HepG2 (cell line): ENCODE results near the gene ZNF23. TPM values are rescaled to one million over a fixed set of nuclear protein-coding genes. Genes with fewer than 3 reads are reported as not detected.

Experiments used
- CHD4 ChIP-seq: fragments of 200-600 bp; sonication (generic); IDR thresholded peaks from 2 replicates; pipeline ENCODE4 v1.7.0; 2017; ENCODE audit warnings: mild to moderate bottlenecking, low read length, borderline replicate concordance
- CSRNP1 ChIP-seq: sonication (generic); formaldehyde crosslinking; IDR thresholded peaks from 2 replicates; pipeline ENCODE4 v1.8.1; 2023; ENCODE audit warnings: mild to moderate bottlenecking, missing genetic modification reagents
- HNF4A ChIP-seq: sonication (generic); formaldehyde crosslinking; IDR thresholded peaks from 2 replicates; pipeline ENCODE4 v1.4.0; 2020; ENCODE audit warnings: missing genetic modification reagents
- HOXA5 ChIP-seq: sonication (generic); formaldehyde crosslinking; IDR thresholded peaks from 2 replicates; pipeline ENCODE4 v1.4.0; 2020; ENCODE audit warnings: missing genetic modification reagents
- KLF12 ChIP-seq: sonication (generic); formaldehyde crosslinking; IDR thresholded peaks from 2 replicates; pipeline ENCODE4 v1.4.0; 2020; ENCODE audit warnings: missing genetic modification reagents, borderline replicate concordance
- MBD4 ChIP-seq: IDR thresholded peaks from 2 replicates; pipeline ENCODE4 v1.6.1; 2012; ENCODE audit warnings: low read length, inconsistent platforms, borderline replicate concordance
- MLLT10 ChIP-seq: sonication (generic); formaldehyde crosslinking; IDR thresholded peaks from 2 replicates; pipeline ENCODE4 v1.4.0; 2020; ENCODE audit warnings: missing genetic modification reagents
- MZF1 ChIP-seq: sonication (generic); formaldehyde crosslinking; IDR thresholded peaks from 2 replicates; pipeline ENCODE4 v1.8.1; 2023; ENCODE audit warnings: mild to moderate bottlenecking, missing genetic modification reagents, borderline replicate concordance
- PAF1 ChIP-seq: IDR thresholded peaks from 2 replicates; pipeline ENCODE4 v1.6.1; 2016; ENCODE audit warnings: missing genetic modification reagents, missing compliant biosample characterization
- ZNF207 ChIP-seq: fragments of 450-650 bp; IDR thresholded peaks from 2 replicates; pipeline ENCODE4 v1.6.1; 2016; ENCODE audit warnings: antibody characterized with exemption, borderline replicate concordance
- polyA plus RNA-seq, 8 experiments: library from polyadenylated mRNA; depleted of rRNA in 3 of 8; stranded (reverse) in 7 of 8; unstranded in 1 of 8; fragments of >200 nt; fragmentation: Illumina TruSeq in 4 of 8; extraction: Trizol in 4 of 8; gene quantifications; 2 replicates each; pipeline versions ENCODE4 v1.2.1 to v1.2.3, GENCODE V29; 2011 to 2016; ENCODE audit warnings: low read depth in 4 of 8, missing spikeins in 1 of 8, mixed read lengths in 1 of 8; ENCODE audit not compliant: insufficient read depth in 1 of 8
- total RNA-seq, 5 experiments: library from RNA; depleted of rRNA; stranded (reverse); fragments of >200 nt; fragmentation: Illumina TruSeq; extraction: Trizol; gene quantifications; 2 replicates each; pipeline ENCODE4 v1.2.3, GENCODE V29; 2016; ENCODE audit warnings: low read depth in 1 of 5
- TF ChIP-seq, protein P1 (sequence below): sonication (generic); formaldehyde crosslinking; IDR thresholded peaks from 2 replicates; pipeline ENCODE4 v1.5.1; 2020; ENCODE audit warnings: mild to moderate bottlenecking, missing genetic modification reagents, borderline replicate concordance
- TF ChIP-seq, protein P2 (sequence below): sonication (generic); formaldehyde crosslinking; IDR thresholded peaks from 2 replicates; pipeline ENCODE4 v1.5.1; 2020; ENCODE audit warnings: mild to moderate bottlenecking, missing genetic modification reagents
- TF ChIP-seq, protein P3 (sequence below): sonication (generic); formaldehyde crosslinking; IDR thresholded peaks from 2 replicates; pipeline ENCODE4 v1.5.1; 2020; ENCODE audit warnings: missing genetic modification reagents, mild to moderate bottlenecking, borderline replicate concordance
- TF ChIP-seq, protein P4 (sequence below): IDR thresholded peaks from 2 replicates; pipeline ENCODE4 v1.6.1; 2012; ENCODE audit warnings: low read length, improper control_type of control experiment

ZNF23 gene
- total and polyA plus RNA-seq, 2 of the 13 experiments (the other 11 are each of a cell fraction or from before 2014, with no cell fraction given) = 8.6 to 12.2 TPM

DNA sequence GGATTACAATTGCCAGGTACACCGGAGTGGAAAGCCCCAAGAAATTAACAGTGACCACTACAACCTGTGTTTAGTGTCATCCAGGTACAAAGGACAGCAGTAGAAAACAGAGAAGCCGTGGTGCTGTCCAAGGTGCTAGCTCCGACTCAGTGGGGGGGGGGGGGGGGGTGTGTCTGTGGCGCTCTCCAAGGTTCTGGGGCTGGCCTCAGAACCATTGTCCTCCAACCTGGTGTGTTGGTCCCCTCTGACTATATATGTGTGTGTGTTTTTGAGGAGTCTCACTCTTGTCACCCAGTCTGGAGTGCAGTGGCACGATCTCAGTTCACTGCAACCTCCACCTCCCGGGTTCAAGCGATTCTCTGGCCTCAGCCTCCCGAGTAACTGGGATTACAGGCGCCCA is 5.8 kb upstream of the ZNF23 start (continued):
- TF ChIP-seq, protein P1, sequence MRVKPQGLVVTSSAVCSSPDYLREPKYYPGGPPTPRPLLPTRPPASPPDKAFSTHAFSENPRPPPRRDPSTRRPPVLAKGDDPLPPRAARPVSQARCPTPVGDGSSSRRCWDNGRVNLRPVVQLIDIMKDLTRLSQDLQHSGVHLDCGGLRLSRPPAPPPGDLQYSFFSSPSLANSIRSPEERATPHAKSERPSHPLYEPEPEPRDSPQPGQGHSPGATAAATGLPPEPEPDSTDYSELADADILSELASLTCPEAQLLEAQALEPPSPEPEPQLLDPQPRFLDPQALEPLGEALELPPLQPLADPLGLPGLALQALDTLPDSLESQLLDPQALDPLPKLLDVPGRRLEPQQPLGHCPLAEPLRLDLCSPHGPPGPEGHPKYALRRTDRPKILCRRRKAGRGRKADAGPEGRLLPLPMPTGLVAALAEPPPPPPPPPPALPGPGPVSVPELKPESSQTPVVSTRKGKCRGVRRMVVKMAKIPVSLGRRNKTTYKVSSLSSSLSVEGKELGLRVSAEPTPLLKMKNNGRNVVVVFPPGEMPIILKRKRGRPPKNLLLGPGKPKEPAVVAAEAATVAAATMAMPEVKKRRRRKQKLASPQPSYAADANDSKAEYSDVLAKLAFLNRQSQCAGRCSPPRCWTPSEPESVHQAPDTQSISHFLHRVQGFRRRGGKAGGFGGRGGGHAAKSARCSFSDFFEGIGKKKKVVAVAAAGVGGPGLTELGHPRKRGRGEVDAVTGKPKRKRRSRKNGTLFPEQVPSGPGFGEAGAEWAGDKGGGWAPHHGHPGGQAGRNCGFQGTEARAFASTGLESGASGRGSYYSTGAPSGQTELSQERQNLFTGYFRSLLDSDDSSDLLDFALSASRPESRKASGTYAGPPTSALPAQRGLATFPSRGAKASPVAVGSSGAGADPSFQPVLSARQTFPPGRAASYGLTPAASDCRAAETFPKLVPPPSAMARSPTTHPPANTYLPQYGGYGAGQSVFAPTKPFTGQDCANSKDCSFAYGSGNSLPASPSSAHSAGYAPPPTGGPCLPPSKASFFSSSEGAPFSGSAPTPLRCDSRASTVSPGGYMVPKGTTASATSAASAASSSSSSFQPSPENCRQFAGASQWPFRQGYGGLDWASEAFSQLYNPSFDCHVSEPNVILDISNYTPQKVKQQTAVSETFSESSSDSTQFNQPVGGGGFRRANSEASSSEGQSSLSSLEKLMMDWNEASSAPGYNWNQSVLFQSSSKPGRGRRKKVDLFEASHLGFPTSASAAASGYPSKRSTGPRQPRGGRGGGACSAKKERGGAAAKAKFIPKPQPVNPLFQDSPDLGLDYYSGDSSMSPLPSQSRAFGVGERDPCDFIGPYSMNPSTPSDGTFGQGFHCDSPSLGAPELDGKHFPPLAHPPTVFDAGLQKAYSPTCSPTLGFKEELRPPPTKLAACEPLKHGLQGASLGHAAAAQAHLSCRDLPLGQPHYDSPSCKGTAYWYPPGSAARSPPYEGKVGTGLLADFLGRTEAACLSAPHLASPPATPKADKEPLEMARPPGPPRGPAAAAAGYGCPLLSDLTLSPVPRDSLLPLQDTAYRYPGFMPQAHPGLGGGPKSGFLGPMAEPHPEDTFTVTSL (CRISPR knock-in tag) = peak; percentile 41; the same call in 1 of the 2 replicates
- TF ChIP-seq PAF1 (CRISPR knock-in tag) (no peak), MBD4 (no peak), HNF4A (CRISPR knock-in tag) (no peak), ZNF207 (no peak), KLF12 (CRISPR knock-in tag) (peak; percentile 89; the same call in 1 of the 2 replicates), MZF1 (CRISPR knock-in tag) (no peak), CHD4 (no peak), HOXA5 (CRISPR knock-in tag) (peak; percentile 99), MLLT10 (CRISPR knock-in tag) (no peak), CSRNP1 (CRISPR knock-in tag) (peak; percentile 57; the same call in 1 of the 2 replicates)
- TF ChIP-seq, protein P2, sequence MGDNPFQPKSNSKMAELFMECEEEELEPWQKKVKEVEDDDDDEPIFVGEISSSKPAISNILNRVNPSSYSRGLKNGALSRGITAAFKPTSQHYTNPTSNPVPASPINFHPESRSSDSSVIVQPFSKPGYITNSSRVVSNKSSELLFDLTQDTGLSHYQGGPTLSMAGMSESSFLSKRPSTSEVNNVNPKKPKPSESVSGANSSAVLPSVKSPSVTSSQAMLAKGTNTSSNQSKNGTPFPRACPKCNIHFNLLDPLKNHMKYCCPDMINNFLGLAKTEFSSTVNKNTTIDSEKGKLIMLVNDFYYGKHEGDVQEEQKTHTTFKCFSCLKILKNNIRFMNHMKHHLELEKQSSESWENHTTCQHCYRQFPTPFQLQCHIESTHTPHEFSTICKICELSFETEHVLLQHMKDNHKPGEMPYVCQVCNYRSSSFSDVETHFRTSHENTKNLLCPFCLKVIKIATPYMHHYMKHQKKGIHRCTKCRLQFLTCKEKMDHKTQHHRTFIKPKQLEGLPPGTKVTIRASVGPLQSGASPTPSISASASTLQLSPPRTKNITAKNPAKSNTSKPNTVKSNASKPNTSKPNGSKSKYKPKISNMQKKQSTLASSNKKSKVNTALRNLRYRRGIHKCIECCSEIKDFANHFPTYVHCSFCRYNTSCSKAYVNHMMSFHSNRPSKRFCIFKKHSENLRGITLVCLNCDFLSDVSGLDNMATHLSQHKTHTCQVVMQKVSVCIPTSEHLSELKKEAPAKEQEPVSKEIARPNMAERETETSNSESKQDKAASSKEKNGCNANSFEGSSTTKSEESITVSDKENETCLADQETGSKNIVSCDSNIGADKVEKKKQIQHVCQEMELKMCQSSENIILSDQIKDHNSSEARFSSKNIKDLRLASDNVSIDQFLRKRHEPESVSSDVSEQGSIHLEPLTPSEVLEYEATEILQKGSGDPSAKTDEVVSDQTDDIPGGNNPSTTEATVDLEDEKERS = no peak; the same call in 1 of the 2 replicates
- TF ChIP-seq, protein P3, sequence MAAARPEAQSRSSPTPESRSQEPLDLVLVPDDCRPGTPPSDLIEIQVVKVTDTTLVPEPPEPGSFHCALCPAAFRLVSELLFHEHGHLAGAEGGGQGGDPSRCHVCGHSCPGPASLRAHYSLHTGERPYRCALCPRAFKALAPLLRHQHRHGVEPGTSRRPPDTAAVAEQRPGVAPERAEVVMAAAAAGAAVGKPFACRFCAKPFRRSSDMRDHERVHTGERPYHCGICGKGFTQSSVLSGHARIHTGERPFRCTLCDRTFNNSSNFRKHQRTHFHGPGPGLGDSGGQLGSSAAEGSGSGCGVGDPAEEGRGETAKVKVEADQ (CRISPR knock-in tag) = 0 out of 2 replicates have a peak, but pooled peaks have one; percentile 81
- TF ChIP-seq, protein P4, sequence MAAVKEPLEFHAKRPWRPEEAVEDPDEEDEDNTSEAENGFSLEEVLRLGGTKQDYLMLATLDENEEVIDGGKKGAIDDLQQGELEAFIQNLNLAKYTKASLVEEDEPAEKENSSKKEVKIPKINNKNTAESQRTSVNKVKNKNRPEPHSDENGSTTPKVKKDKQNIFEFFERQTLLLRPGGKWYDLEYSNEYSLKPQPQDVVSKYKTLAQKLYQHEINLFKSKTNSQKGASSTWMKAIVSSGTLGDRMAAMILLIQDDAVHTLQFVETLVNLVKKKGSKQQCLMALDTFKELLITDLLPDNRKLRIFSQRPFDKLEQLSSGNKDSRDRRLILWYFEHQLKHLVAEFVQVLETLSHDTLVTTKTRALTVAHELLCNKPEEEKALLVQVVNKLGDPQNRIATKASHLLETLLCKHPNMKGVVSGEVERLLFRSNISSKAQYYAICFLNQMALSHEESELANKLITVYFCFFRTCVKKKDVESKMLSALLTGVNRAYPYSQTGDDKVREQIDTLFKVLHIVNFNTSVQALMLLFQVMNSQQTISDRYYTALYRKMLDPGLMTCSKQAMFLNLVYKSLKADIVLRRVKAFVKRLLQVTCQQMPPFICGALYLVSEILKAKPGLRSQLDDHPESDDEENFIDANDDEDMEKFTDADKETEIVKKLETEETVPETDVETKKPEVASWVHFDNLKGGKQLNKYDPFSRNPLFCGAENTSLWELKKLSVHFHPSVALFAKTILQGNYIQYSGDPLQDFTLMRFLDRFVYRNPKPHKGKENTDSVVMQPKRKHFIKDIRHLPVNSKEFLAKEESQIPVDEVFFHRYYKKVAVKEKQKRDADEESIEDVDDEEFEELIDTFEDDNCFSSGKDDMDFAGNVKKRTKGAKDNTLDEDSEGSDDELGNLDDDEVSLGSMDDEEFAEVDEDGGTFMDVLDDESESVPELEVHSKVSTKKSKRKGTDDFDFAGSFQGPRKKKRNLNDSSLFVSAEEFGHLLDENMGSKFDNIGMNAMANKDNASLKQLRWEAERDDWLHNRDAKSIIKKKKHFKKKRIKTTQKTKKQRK = no peak
